ENCODE measurements around the gene KCNAB3.

- no peak for TF ChIP-seq PRDM2 (tag by site-specific recombination; IDR thresholded peaks at IDR 0.05; ENCODE audit: borderline replicate concordance)
- TF ChIP-seq ZNF391 (tag by site-specific recombination; IDR thresholded peaks at IDR 0.05; ENCODE audit: borderline replicate concordance, low read depth) = no peak
- no peak for TF ChIP-seq ZNF76 (tag by site-specific recombination; IDR thresholded peaks at IDR 0.05; ENCODE audit: borderline replicate concordance, low read depth)
Observed at GRCh38 chr17:7972131-7972785, 42.6 kb upstream of the KCNAB3 start.

All from HEK293 (cell line).